Vagina (tissue), 2 donors: ENCODE results near the gene CCR7. TPM values are rescaled to one million over a fixed set of nuclear protein-coding genes. Genes with fewer than 3 reads are reported as not detected.
"Not testable (repeated sequence)": the region's sequence is repeated elsewhere in the genome, so short reads cannot be mapped to it uniquely, and the experiment has no call there.

Experiments used
- DNase-seq, 2 donors: peaks; one replicate each; pipeline ENCODE4 v3.0.0-alpha.2; 2017; ENCODE audit errors: extremely low spot score in 2 of 2
- H3K27ac ChIP-seq: fragments of 200-600 bp; sonication (generic); one replicate; pipeline ENCODE4 v1.5.1; 2019
- H3K27me3 ChIP-seq: fragments of 200-600 bp; sonication (generic); one replicate; pipeline ENCODE4 v1.5.1; 2019
- H3K36me3 ChIP-seq, 2 donors: fragments of 200-600 bp; sonication (generic); one replicate each; pipeline ENCODE4 v1.5.1; 2017 to 2019
- H3K4me1 ChIP-seq: fragments of 200-600 bp; sonication (generic); one replicate; pipeline ENCODE4 v1.5.1; 2019
- H3K4me3 ChIP-seq, 2 donors: fragments of 200-600 bp; sonication (generic); 1 replicate in 1 of 2; 2 replicates in 1 of 2; pipeline ENCODE4 v1.5.1; 2016 to 2019
- H3K9me3 ChIP-seq: fragments of 200-600 bp; sonication (generic); one replicate; pipeline ENCODE4 v1.5.1; 2019
- POLR2A ChIP-seq, 2 donors: fragments of 450-650 bp; IDR thresholded peaks; one replicate each; pipeline ENCODE4 v1.6.1; 2017; ENCODE audit warnings: antibody characterized with exemption in 2 of 2, mild to moderate bottlenecking in 2 of 2, moderate library complexity in 2 of 2
- POLR2AphosphoS5 ChIP-seq, 2 donors: sonication (generic); formaldehyde crosslinking; IDR thresholded peaks; one replicate each; pipeline ENCODE4 v1.9.0; 2017; ENCODE audit warnings: antibody characterized with exemption in 2 of 2, mild to moderate bottlenecking in 2 of 2, low read depth in 1 of 2; ENCODE audit not compliant: insufficient read depth in 1 of 2
- intact Hi-C: fragments of 100-400 bp; cut with DNase I; formaldehyde crosslinking; loops from one replicate; pipeline ENCODE4 v1.15.1; 2023
- total RNA-seq: library from RNA; depleted of rRNA; stranded (reverse); fragments of >200 nt; gene quantifications from one replicate; pipeline ENCODE4 v1.2.3, GENCODE V29; 2016
- TF ChIP-seq, protein P1 (sequence below), 3 experiments: fragments of 450-650 bp in 2 of 3; fragments of 200-600 bp in 1 of 3; sonication (generic) in 1 of 3; IDR thresholded peaks; one replicate each; pipeline ENCODE4 v1.5.1; 2017 to 2019; ENCODE audit warnings: antibody characterized with exemption in 3 of 3, mild to moderate bottlenecking in 2 of 3, moderate library complexity in 2 of 3

Gene CCR7
- total RNA-seq, 1 donor from 2014 or later, result not detected

DNA sequence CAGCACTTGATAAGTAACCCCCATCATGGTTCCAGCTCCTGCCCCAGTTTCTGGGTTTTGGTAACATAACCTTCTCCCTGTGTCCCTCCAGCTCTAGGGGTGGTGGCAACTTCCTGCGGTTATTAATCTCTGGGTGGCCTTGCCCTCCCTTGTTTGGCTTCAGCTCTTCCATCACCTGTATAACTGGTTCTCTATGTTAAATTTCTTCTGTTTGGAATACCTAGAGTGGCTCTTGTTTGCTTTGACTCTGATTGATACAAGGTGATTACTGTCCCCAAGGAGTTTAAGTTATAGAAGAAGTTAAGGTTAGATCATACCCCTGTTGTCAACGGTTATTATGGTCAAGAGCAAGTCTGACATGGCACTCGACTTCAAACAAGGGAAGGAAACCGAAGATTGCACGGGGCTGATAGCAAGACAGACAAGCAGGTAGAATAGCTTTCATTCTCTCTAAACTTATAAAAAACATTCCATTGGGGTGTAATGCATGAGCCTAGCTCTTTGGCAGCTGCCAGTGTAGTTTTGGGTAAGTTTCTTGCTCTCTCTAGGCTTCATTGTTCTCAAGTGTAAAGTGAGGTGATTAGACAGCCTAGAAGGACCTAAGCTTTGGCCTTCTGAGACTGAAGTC lies 11.0 kb upstream of the CCR7 start:
- TF ChIP-seq POLR2AphosphoS5 (IDR thresholded peaks at IDR 0.05; ENCODE audit: insufficient read depth in 1 of 2, low read depth in 1 of 2), result no peak
- no peak for TF ChIP-seq POLR2A (IDR thresholded peaks at IDR 0.05)
- TF ChIP-seq, protein P1, sequence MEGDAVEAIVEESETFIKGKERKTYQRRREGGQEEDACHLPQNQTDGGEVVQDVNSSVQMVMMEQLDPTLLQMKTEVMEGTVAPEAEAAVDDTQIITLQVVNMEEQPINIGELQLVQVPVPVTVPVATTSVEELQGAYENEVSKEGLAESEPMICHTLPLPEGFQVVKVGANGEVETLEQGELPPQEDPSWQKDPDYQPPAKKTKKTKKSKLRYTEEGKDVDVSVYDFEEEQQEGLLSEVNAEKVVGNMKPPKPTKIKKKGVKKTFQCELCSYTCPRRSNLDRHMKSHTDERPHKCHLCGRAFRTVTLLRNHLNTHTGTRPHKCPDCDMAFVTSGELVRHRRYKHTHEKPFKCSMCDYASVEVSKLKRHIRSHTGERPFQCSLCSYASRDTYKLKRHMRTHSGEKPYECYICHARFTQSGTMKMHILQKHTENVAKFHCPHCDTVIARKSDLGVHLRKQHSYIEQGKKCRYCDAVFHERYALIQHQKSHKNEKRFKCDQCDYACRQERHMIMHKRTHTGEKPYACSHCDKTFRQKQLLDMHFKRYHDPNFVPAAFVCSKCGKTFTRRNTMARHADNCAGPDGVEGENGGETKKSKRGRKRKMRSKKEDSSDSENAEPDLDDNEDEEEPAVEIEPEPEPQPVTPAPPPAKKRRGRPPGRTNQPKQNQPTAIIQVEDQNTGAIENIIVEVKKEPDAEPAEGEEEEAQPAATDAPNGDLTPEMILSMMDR (IDR thresholded peaks at IDR 0.05), result no peak
- no peak overlapping the region for H3K4me3 ChIP-seq
- intact Hi-C loops, result no loop called here
- no peak for DNase-seq
- no peak overlapping the region for H3K27ac ChIP-seq
- H3K9me3 ChIP-seq, result peaks cover 12% of the 10 kb centered on the region
- H3K36me3 ChIP-seq, result no peaks in the 10 kb centered on the region
- H3K4me1 ChIP-seq, result no peaks in the 10 kb centered on the region
- no peaks in the 10 kb centered on the region for H3K27me3 ChIP-seq

DNA sequence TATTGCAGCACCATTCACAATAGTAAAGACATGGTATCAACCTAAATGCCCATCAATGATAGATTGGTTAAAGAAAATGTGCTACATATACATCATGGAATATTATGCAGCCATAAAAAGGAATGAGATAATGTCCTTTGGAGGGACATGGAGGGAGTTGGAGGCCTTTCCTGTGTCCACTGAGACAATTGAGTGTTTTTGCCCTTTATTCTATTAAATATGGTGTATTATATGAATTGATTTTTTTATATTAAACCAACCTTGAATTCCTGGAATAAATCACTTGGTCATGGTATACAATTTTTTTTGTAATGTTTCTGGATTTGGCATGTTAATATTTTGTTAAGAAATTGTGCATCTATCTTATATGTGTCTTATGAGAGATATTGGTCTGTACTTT lies 9.0 kb upstream of the CCR7 start:
- H3K4me3 ChIP-seq, result no peak overlapping the region
- TF ChIP-seq POLR2AphosphoS5 (IDR thresholded peaks at IDR 0.05; ENCODE audit: insufficient read depth in 1 of 2, low read depth in 1 of 2) (no peak), POLR2A (IDR thresholded peaks at IDR 0.05) (no peak)
- TF ChIP-seq, protein P1 (IDR thresholded peaks at IDR 0.05), result no peak
- peaks cover 12% of the 10 kb centered on the region for H3K9me3 ChIP-seq
- intact Hi-C loops, result no loop called here
- H3K4me1 ChIP-seq, result no peaks in the 10 kb centered on the region
- DNase-seq, result no peak
- no peak overlapping the region for H3K27ac ChIP-seq
- H3K36me3 ChIP-seq, result no peaks in the 10 kb centered on the region
- H3K27me3 ChIP-seq, result no peaks in the 10 kb centered on the region

DNA sequence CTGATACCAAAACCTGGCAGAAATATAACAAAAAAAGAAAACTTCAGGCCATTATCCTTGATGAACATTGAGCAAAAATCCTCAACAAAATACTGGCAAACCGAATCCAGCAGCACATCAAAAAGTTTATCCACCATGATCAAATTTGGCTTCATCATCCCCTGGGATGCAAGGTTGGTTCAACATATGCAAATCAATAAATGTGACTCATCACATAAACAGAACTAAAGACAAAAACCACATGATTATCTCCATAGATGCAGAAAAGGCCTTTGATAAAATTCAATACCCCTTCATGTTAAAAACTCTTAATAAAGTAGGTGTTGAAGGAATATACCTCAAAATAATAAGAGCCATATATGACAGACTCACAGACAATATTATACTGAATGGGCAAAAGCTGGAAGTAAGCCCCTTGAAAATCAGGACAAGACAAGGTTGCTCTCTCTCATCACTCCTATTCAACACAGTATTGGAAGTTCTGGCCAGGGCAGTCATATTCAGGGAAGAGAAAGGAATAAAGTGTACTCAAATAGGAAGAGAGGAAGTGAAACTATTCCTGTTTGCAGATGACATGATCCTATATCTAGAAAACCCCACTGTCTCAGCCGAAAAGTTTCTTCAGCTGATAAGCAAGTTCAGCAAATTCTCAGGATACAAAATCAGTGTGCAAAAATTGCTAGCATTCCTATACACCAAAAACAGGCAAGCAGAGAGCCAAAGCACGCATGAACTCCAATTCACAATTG lies 7.1 kb upstream of the CCR7 start:
- DNase-seq, H3K36me3 ChIP-seq, intact Hi-C loops: not testable (repeated sequence)

DNA sequence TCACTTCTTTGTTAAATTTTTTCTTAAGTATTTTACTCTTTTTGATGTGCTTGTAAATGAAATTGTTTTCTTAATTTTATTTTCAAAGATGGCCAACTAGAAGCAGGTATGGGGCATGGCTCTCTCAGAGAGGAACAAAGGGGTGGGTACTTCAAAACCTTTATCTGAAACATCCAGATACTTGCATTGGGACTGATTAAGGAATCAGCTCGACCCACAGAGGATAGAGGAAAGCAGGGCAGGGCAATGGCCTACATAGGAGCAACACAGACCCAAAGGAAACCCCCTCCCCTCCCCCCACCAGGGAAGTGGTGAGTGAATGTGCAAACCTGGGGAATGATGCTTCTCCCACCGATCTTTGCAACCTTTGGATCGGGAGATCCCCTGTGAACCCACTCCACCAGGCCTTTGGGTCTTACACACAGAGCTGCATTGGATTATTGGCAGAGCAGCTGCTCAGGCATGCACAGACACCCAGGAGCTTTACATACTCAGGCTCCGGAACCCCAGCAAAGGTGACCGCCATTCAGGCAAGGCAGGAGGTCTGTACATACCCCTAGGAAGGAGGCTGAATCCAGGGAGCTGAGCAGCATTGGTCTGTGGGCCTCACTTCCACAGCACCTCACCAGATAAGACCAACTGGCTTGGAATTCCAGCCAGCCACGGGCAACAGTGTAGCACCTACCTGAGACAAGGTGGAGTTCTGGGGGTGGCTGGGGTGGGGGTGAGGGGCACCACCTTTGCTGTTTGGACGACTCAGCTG lies 3.0 kb upstream of the CCR7 start:
- H3K27ac ChIP-seq, result no peak overlapping the region
- no peaks in the 10 kb centered on the region for H3K4me1 ChIP-seq
- H3K36me3 ChIP-seq, result no peaks in the 10 kb centered on the region
- H3K27me3 ChIP-seq, result no peaks in the 10 kb centered on the region
- no peaks in the 10 kb centered on the region for H3K9me3 ChIP-seq
- intact Hi-C loops, result no loop called here
- no peak for DNase-seq
- no peak overlapping the region for H3K4me3 ChIP-seq
- TF ChIP-seq POLR2AphosphoS5 (IDR thresholded peaks at IDR 0.05; ENCODE audit: insufficient read depth in 1 of 2, low read depth in 1 of 2) (no peak), POLR2A (IDR thresholded peaks at IDR 0.05) (no peak)
- TF ChIP-seq, protein P1 (IDR thresholded peaks at IDR 0.05), result no peak

More for the DNA sequence above, 7.1 kb upstream of the CCR7 start:
- H3K4me3 ChIP-seq, H3K4me1 ChIP-seq, H3K27ac ChIP-seq, H3K27me3 ChIP-seq: not testable (repeated sequence)
- peaks cover 12% of the 10 kb centered on the region for H3K9me3 ChIP-seq

DNA sequence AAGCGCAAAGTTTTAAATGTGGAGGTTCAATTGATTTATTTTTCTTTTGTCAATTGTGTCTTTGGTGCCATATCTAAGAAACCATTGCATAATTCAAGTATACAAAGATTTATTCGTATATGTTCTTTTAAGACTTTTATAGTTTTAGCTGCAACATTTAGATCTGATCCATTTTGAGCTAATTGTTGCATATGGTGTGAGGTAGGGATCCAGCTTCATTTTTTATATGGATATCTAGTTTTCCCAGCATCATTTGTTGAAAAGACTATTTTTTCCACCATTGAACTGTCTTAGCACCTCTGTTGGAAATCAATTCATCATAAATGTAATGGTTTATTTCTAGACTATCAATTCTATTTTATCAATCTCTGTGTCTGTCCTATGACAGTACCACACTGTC lies 2.1 kb upstream of the CCR7 start:
- no peak overlapping the region for H3K27ac ChIP-seq
- intact Hi-C loops, result no loop called here
- no peak overlapping the region for H3K4me3 ChIP-seq

More for the DNA sequence above, 2.1 kb upstream of the CCR7 start:
- no peaks in the 10 kb centered on the region for H3K36me3 ChIP-seq
- no peaks in the 10 kb centered on the region for H3K27me3 ChIP-seq
- TF ChIP-seq POLR2AphosphoS5 (IDR thresholded peaks at IDR 0.05; ENCODE audit: insufficient read depth in 1 of 2, low read depth in 1 of 2), result no peak
- TF ChIP-seq, protein P1 (IDR thresholded peaks at IDR 0.05), result no peak
- TF ChIP-seq POLR2A (IDR thresholded peaks at IDR 0.05), result no peak
- no peaks in the 10 kb centered on the region for H3K9me3 ChIP-seq
- H3K4me1 ChIP-seq, result no peaks in the 10 kb centered on the region
- no peak for DNase-seq
